COLO829 (cell line): ENCODE data around the gene MGAT4D.
"Not testable (repeated sequence)": the region's sequence is repeated elsewhere in the genome, so short reads cannot be mapped to it uniquely, and the experiment has no call there.

Source experiments
- DNase-seq: peaks from one replicate; pipeline ENCODE4 v3.0.0; 2012; ENCODE audit warnings: low spot score

The MGAT4D gene

GRCh38 chr4:140497747-140498636 is at the start of gene MGAT4D:
TSS of gene MGAT4D (minus strand) at chr4:140498293. CDS start at chr4:140498222, 71 bp downstream.
- no peak for DNase-seq

- DNase-seq: no peak
These were observed 35.9 kb upstream of the MGAT4D start for GRCh38 chr4:140533951-140534480.

DNA sequence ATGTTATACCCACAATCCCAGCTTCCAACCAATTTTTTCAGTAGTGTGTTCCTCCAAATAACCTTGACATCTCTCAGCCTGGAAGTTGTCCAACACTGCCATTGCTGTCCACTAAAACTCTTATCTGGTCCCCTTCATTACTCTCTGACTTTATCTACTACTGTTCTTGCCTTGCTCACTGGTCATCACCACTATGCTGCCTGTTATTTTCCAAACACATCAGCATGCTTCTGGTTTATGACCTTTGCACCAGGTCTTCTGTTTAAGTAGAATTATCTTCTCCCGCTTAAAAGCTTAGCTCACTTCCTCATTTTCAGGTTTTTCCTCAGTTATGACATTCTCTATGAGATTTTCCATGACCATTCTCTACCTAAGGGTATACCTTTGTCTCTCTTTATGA is 31.3 kb upstream of the MGAT4D start:
- no peak for DNase-seq

- peak; percentile 99 for DNase-seq
These were observed 26.0 kb upstream of the MGAT4D start, which contains the start of gene ELMOD2 for GRCh38 chr4:140523857-140524742. TSS of gene ELMOD2 (plus strand) at chr4:140524168. CDS start at chr4:140525429, 1,261 bp downstream.

DNA sequence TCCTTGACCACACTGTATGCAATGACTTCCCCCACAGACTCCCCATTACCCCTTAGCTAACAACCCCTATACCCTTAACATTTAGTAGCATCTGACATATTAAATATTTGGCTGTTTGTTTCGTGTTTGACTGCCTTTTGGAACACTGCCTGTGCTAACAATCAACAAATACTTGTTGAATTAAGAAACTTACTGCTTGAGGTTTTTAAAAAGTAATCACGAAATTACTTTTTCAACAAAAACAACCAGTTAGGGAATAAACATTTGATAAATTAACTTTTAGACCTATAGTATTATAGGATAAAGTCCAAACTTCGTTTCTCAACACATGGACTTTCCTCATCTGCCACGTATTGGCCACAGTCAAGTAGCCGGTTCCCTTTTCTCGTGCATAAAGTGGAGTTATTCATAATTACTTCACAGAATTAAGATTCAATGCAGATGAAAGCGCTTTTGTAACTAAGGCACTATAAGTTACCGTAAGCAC is 25.3 kb upstream of the MGAT4D start:
- no peak for DNase-seq

- no peak for DNase-seq
These were observed 17.3 kb upstream of the MGAT4D start for GRCh38 chr4:140515423-140515822.

DNA sequence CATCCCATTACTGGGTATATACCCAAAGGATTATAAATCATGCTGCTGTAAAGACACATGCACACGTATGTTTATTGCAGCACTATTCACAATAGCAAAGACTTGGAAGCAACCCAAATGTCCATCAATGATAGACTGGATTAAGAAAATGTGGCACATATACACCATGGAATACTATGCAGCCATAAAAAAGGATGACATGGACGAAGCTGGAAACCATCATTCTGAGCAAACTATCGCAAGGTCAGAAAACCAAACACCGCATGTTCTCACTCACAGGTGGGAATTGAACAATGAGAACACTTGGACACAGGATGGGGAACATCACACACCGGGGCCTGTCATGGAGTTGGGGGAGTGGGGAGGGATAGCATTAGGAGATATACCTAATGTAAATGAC is 15.7 kb upstream of the MGAT4D start:
- DNase-seq: not testable (repeated sequence)

GRCh38 chr4:140504261-140504660 is 6.2 kb upstream of the MGAT4D start:
- DNase-seq: no peak

- DNase-seq: no peak
These were observed 1.3 kb upstream of the MGAT4D start for GRCh38 chr4:140499391-140499790.

DNA sequence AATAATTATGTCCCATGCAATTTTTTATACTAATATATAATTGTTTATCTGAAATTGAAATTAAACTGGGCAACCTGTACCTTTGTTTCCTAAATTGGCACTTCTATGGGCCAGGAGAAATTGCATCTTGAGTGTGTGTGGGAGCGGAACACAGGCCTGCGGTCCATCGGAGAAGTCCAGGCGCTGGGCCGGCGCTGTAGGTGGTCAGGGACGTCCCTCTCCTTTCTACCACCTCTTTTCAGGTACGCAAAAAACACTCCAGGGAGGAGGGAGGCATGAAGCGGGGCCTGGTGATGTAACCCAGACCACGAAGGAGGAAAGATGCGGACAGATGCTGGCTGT is 717 bp downstream of the MGAT4D start:
- DNase-seq: no peak

GRCh38 chr4:140485939-140486338 is 12.2 kb downstream of the MGAT4D start:
- DNase-seq: no peak

- no peak for DNase-seq
These were observed 14.6 kb downstream of the MGAT4D start for GRCh38 chr4:140483445-140483844.

DNA sequence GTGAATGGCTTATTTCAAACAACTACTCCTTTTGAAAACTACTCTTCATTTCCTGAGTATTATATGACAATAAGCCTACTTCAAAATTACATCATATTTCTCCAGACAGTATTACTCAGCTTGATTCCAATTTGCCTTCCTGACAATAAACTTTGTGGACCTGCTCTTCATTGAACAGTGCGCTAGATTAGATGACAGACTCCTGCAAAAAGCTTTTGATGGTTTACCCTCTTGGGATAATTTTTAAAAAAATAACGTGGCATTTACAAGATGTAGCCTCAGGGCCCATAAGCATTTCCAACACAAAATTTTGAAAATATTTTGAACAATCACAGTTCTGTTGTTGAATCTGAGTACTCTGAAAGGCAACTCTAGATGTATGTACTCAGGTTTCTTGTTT is 25.9 kb downstream of the MGAT4D start:
- peak; percentile 51 for DNase-seq

DNA sequence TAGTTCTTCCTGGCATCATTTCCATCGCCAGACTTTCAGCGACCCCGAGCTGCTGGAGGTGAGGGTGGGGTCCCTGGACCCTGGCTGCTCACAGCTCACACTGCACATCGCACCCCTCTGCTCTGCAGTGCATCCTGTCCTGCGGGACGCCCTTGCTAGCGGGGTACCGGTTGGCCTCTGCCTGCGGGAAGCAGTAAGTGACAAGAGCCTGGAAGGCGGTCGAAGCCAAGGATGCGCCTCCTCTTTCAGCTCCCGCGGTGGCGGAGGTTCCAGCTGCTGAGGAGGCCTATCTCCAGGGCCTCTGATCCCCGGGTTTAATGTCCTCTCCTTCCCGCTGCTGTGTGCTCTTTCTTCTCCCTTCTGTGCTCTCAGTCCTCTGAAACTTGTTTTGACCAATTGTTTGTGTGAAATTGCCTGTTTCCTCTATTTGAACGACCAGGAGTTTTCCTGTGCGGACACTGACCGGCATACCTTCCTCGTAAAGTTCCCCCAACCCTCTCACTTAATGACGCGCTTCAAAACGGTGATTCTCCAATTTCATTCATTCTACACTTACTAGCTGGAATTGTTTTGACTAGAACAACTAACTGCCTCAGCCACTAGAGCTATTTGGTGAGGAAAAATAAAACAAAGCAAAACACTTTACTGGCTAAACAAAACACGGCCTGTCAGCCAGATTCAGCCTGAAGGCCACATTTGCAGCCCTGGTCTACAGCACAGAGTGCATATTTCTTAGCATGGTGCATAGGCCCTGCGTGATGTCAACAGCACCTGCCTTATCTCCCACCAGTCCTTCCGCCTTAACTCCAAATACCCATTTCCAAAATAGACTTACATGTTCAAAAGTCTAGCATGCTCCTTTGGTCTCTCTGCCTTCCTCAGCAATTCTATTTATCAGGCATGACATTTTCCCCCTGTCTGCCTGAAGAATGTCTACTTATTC is 28.0 kb downstream of the MGAT4D start:
- no peak for DNase-seq

DNA sequence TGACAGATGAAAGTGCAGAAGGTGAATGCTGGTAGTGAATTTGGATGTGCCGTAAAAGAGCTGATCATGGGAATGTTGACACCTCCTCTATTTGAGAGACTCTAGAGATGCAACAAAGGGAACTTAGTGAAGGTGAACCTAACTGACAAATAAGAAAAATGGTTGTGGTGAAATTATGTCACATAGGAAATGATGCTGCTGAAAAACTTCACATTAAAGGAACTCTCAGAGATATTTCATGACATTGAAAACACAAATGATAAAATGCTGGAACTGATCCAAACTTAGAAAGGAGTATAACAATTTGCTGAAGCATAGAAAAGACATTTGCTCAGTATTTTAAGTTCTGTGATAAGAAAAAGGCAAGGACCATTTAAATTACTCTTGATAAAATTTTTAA is 31.9 kb downstream of the MGAT4D start:
- no peak for DNase-seq

DNA sequence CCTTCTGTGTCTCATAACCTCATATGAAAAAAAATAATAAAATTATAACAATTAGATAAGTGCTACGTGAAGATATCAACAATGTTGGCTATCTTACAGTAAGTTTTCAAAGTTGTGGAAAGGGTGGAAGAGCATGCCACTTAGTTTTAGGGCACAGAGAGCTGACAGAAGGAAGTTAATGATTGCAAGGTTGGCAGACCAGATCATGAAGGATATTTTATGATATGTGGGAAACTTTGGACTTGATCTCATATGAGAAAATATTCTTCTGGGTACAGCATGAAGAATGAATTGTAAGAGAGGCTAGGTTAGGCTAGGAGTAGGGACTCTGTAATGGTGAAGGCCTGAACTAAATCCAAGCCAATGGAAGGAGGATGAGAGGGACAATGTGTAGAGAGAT is 34.5 kb downstream of the MGAT4D start:
- no peak for DNase-seq

GRCh38 chr4:140463182-140463581 is 34.9 kb downstream of the MGAT4D start:
- no peak for DNase-seq

- no peak for DNase-seq
These were observed 47.7 kb downstream of the MGAT4D start for GRCh38 chr4:140450352-140450751.

GRCh38 chr4:140448830-140449229 is 49.3 kb downstream of the MGAT4D start:
- no peak for DNase-seq

DNA sequence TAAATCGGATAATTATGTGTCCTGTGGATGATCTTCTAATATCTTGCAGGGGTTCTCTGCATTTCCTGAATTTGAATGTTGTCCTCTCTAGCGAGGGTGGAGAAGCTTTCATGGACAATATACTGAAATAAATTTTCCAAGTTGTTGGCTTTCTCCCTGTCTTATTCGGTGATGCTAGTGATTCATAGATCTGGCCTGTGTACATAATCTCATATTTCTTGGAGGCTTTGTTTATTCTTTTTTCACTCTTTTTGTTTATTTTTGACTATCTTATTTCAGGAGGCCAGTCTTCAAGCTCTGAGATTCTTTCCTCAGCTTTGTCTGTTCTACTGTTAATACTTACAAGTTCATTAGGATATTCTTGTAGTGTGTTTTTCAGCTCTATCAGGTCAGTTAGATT is 49.9 kb downstream of the MGAT4D start:
- no peak for DNase-seq

DNA sequence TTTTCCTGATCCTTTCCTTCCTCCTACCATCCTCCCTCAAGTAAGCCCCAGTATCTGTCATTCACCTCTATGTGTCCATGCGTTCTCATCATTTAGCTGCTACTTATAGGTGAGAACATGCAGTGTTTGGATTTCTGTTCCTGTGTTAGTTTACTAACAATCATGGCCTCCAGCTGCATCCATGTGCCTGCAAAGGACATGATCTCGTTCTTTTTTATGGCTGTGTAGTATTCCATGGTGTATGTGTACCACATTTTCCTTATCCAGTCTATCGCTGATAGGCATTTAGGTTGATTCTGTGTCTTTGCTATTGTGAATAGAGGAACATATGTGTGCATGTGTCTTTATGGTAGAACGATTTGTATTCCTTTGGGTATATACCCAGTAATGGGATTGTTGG is 53.7 kb downstream of the MGAT4D start:
- not testable (repeated sequence) for DNase-seq
